ENCODE data around the gene KIF26B. TPM values are rescaled to one million over a fixed set of nuclear protein-coding genes. Genes with fewer than 3 reads are reported as not detected.
"Not testable (repeated sequence)": the region's sequence is repeated elsewhere in the genome, so short reads cannot be mapped to it uniquely, and the experiment has no call there.

KIF26B gene
- total RNA-seq, 5 donors from 2014 or later (not counting 1 experiment from before 2014, with no cell fraction given) = 0.03 to 0.06 (median 0.05) TPM; not detected in 2

GRCh38 chr1:245671966-245672767, 517.4 kb downstream of the KIF26B start:
- Histone ChIP-seq H3K4me1 (ENCODE audit: control insufficient read depth in 1 of 2, extremely low read depth in 1 of 2, insufficient read depth in 2 of 2, low read length in 2 of 2) (no peaks in the 10 kb centered on the region), H3K9me3 (no peaks in the 10 kb centered on the region), H3K4me3 (ENCODE audit: control insufficient read depth in 1 of 2, extremely low read depth in 1 of 2, low read length in 1 of 2) (no peak overlapping the region), H3K27me3 (replicated peaks in 1 of 2; ENCODE audit: control insufficient read depth in 2 of 2, extremely low read depth in 1 of 2, insufficient read depth in 2 of 2, low read length in 1 of 2) (no peaks in the 10 kb centered on the region), H3K36me3 (ENCODE audit: control insufficient read depth in 2 of 2, extremely low read depth in 1 of 2, insufficient read depth in 1 of 2, low read length in 1 of 2) (no peaks in the 10 kb centered on the region), H3K27ac (ENCODE audit: low read length) (no peak overlapping the region)
- no peak overlapping the region for H3K27ac Mint-ChIP-seq
- CTCF ChIA-PET = no interaction called here
- no peaks in the 10 kb centered on the region for H3K36me3 Mint-ChIP-seq
- no peaks in the 10 kb centered on the region for H3K4me1 Mint-ChIP-seq
- POLR2A ChIA-PET = no interaction called here
- 94% methylated on average over 13 of the region's 18 CpGs for WGBS (ENCODE audit: insufficient coverage)
- no peak for DNase-seq
- H3K27me3 Mint-ChIP-seq = no peaks in the 10 kb centered on the region
- H3K9me3 Mint-ChIP-seq = no peaks in the 10 kb centered on the region
- no peak overlapping the region for H3K4me3 Mint-ChIP-seq
- no peak for ATAC-seq (replicated peaks in 1 of 4)

GRCh38 chr1:245672836-245673656, 518.3 kb downstream of the KIF26B start:
- H3K27me3 ChIP-seq (replicated peaks in 1 of 2; ENCODE audit: control insufficient read depth in 2 of 2, extremely low read depth in 1 of 2, insufficient read depth in 2 of 2, low read length in 1 of 2); ATAC-seq (replicated peaks in 1 of 4); H3K36me3 Mint-ChIP-seq; H3K4me3 Mint-ChIP-seq; DNase-seq; H3K4me1 ChIP-seq (ENCODE audit: control insufficient read depth in 1 of 2, extremely low read depth in 1 of 2, insufficient read depth in 2 of 2, low read length in 2 of 2); H3K4me1 Mint-ChIP-seq; H3K36me3 ChIP-seq (ENCODE audit: control insufficient read depth in 2 of 2, extremely low read depth in 1 of 2, insufficient read depth in 1 of 2, low read length in 1 of 2); H3K9me3 ChIP-seq; CTCF ChIA-PET; H3K27ac Mint-ChIP-seq; H3K27ac ChIP-seq (ENCODE audit: low read length); H3K27me3 Mint-ChIP-seq; H3K4me3 ChIP-seq (ENCODE audit: control insufficient read depth in 1 of 2, extremely low read depth in 1 of 2, low read length in 1 of 2); POLR2A ChIA-PET; H3K9me3 Mint-ChIP-seq: not testable (repeated sequence)
- 97% methylated on average over 14 of the region's 41 CpGs for WGBS (ENCODE audit: insufficient coverage)

- Histone ChIP-seq H3K36me3 (ENCODE audit: control insufficient read depth in 2 of 2, extremely low read depth in 1 of 2, insufficient read depth in 1 of 2, low read length in 1 of 2) (no peaks in the 10 kb centered on the region), H3K9me3 (no peaks in the 10 kb centered on the region), H3K27me3 (replicated peaks in 1 of 2; ENCODE audit: control insufficient read depth in 2 of 2, extremely low read depth in 1 of 2, insufficient read depth in 2 of 2, low read length in 1 of 2) (no peaks in the 10 kb centered on the region), H3K27ac (ENCODE audit: low read length) (no peak overlapping the region), H3K4me3 (ENCODE audit: control insufficient read depth in 1 of 2, extremely low read depth in 1 of 2, low read length in 1 of 2) (no peak overlapping the region), H3K4me1 (ENCODE audit: control insufficient read depth in 1 of 2, extremely low read depth in 1 of 2, insufficient read depth in 2 of 2, low read length in 2 of 2) (no peaks in the 10 kb centered on the region)
- POLR2A ChIA-PET = no interaction called here
- H3K4me1 Mint-ChIP-seq = no peaks in the 10 kb centered on the region
- CTCF ChIA-PET = no interaction called here
- no peaks in the 10 kb centered on the region for H3K27me3 Mint-ChIP-seq
- no peaks in the 10 kb centered on the region for H3K9me3 Mint-ChIP-seq
- DNase-seq = no peak
- no peaks in the 10 kb centered on the region for H3K36me3 Mint-ChIP-seq
- ATAC-seq (replicated peaks in 1 of 4) = no peak
- H3K27ac Mint-ChIP-seq = no peak overlapping the region
- no CpG with 5 or more reads among the region's 2 CpGs for WGBS (ENCODE audit: insufficient coverage)
- no peak overlapping the region for H3K4me3 Mint-ChIP-seq
Measured at GRCh38 chr1:245673881-245674414, 519.2 kb downstream of the KIF26B start.

GRCh38 chr1:245677461-245678240, 522.9 kb downstream of the KIF26B start:
- no peaks in the 10 kb centered on the region for H3K36me3 ChIP-seq (ENCODE audit: control insufficient read depth in 2 of 2, extremely low read depth in 1 of 2, insufficient read depth in 1 of 2, low read length in 1 of 2)
- H3K9me3 Mint-ChIP-seq = peaks cover 0 to 5% (median 0%) of the 10 kb centered on the region in 3 donors
- H3K4me3 Mint-ChIP-seq = no peak overlapping the region
- WGBS (ENCODE audit: insufficient coverage) = 87% methylated on average over 1 of the region's 9 CpGs
- ChIA-PET POLR2A (no interaction called here), CTCF (no interaction called here)
- no peak overlapping the region for H3K27ac ChIP-seq (ENCODE audit: low read length)
- no peaks in the 10 kb centered on the region for H3K4me1 ChIP-seq (ENCODE audit: control insufficient read depth in 1 of 2, extremely low read depth in 1 of 2, insufficient read depth in 2 of 2, low read length in 2 of 2)
- no peaks in the 10 kb centered on the region for H3K27me3 ChIP-seq (replicated peaks in 1 of 2; ENCODE audit: control insufficient read depth in 2 of 2, extremely low read depth in 1 of 2, insufficient read depth in 2 of 2, low read length in 1 of 2)
- H3K36me3 Mint-ChIP-seq = no peaks in the 10 kb centered on the region
- DNase-seq (no peak), ATAC-seq (replicated peaks in 1 of 4) (no peak)
- H3K27ac Mint-ChIP-seq = no peak overlapping the region
- H3K27me3 Mint-ChIP-seq = no peaks in the 10 kb centered on the region
- H3K4me1 Mint-ChIP-seq = no peaks in the 10 kb centered on the region
- no peak overlapping the region for H3K4me3 ChIP-seq (ENCODE audit: control insufficient read depth in 1 of 2, extremely low read depth in 1 of 2, low read length in 1 of 2)
- H3K9me3 ChIP-seq = no peaks in the 10 kb centered on the region

- no peaks in the 10 kb centered on the region for H3K9me3 ChIP-seq
- Mint-ChIP-seq H3K4me3 (no peak overlapping the region), H3K27me3 (no peaks in the 10 kb centered on the region), H3K4me1 (no peaks in the 10 kb centered on the region), H3K27ac (no peak overlapping the region), H3K9me3 (peaks cover 0 to 5% (median 0%) of the 10 kb centered on the region in 3 donors), H3K36me3 (no peaks in the 10 kb centered on the region)
- H3K36me3 ChIP-seq (ENCODE audit: control insufficient read depth in 2 of 2, extremely low read depth in 1 of 2, insufficient read depth in 1 of 2, low read length in 1 of 2) = no peaks in the 10 kb centered on the region
- CTCF ChIA-PET = no interaction called here
- ATAC-seq (replicated peaks in 1 of 4) (no peak), DNase-seq (no peak)
- H3K27me3 ChIP-seq (replicated peaks in 1 of 2; ENCODE audit: control insufficient read depth in 2 of 2, extremely low read depth in 1 of 2, insufficient read depth in 2 of 2, low read length in 1 of 2) = peaks cover 0 to 2% of the 10 kb centered on the region in 2 experiments
- POLR2A ChIA-PET = no interaction called here
- H3K4me3 ChIP-seq (ENCODE audit: control insufficient read depth in 1 of 2, extremely low read depth in 1 of 2, low read length in 1 of 2) = no peak overlapping the region
- no peaks in the 10 kb centered on the region for H3K4me1 ChIP-seq (ENCODE audit: control insufficient read depth in 1 of 2, extremely low read depth in 1 of 2, insufficient read depth in 2 of 2, low read length in 2 of 2)
- H3K27ac ChIP-seq (ENCODE audit: low read length) = no peak overlapping the region
- WGBS (ENCODE audit: insufficient coverage) = 100% methylated on average over 1 of the region's 5 CpGs
Measured at GRCh38 chr1:245678860-245679411, 524.2 kb downstream of the KIF26B start.
